ENCODE data around the gene RGP1. TPM values are rescaled to one million over a fixed set of nuclear protein-coding genes. Genes with fewer than 3 reads are reported as not detected.

The RGP1 gene
- 17.9 and 29.7 TPM in 2 replicates for total RNA-seq (2011; cell fraction: chromatin; rRNA removed; ENCODE audit: low replicate concordance)
- 15.4 and 17.2 TPM in 2 replicates for total RNA-seq (2011; cell fraction: nucleolus; rRNA removed)
- 21.6 and 28.2 TPM in 2 replicates for total RNA-seq (2011; cell fraction: nucleoplasm; rRNA removed)
- total RNA-seq (2014; rRNA removed) (6.5 and 7.5 TPM in 2 replicates), total RNA-seq (2014; rRNA removed; fragmentation: Illumina TruSeq; extraction: Trizol) (6.5 and 7.0 TPM in 2 replicates), total RNA-seq (2015; rRNA removed; fragmentation: Illumina TruSeq; extraction: Trizol) (6.5 and 6.7 TPM in 2 replicates), total RNA-seq (2021) (12.3 and 13.8 TPM in 2 replicates), polyA plus RNA-seq (2011; rRNA removed) (10.1 and 11.0 TPM in 2 replicates), polyA plus RNA-seq (2014; fragmentation: Illumina TruSeq; extraction: Trizol) (9.8 and 10.7 TPM in 2 replicates), polyA plus RNA-seq (2014; fragmentation: Nextera tagmentation; extraction: Ambion mirVana) (under 1 TPM; 0.42 to 0.95 TPM), polyA plus RNA-seq (2014; rRNA removed) (6.9 and 7.9 TPM in 2 replicates), polyA minus RNA-seq (2011; rRNA and poly(A)+ RNA removed) (10.7 and 13.3 TPM in 2 replicates), Bru-seq, nascent RNA (percentile 75 among the genes with signal in this experiment), BruChase-seq, experiment 1, labeled RNA remaining after a 2-hour chase (percentile 71 among the genes with signal in this experiment), BruChase-seq, experiment 2, labeled RNA remaining after a 6-hour chase (percentile 74 among the genes with signal in this experiment)
- 9.1 and 9.6 TPM in 2 replicates for polyA plus RNA-seq (2011; cell fraction: cytosol; rRNA removed)
- polyA plus RNA-seq (2011; cell fraction: nucleus; rRNA removed): 21.5 and 24.4 TPM in 2 replicates
- 8.2 and 8.9 TPM in 2 replicates for polyA plus RNA-seq (2012)
- polyA minus RNA-seq (2011; cell fraction: cytosol; rRNA and poly(A)+ RNA removed): 4.7 and 7.2 TPM in 2 replicates
- 11.0 and 16.7 TPM in 2 replicates for polyA minus RNA-seq (2011; cell fraction: nucleus; rRNA and poly(A)+ RNA removed)
- long read RNA-seq, experiment 1, full-length matches to known transcripts: 1 of 44 reads
- long read RNA-seq, experiment 1, partial matches to known transcripts: 2 of 44 reads
- long read RNA-seq, experiment 1, other reads (novel, unspliced or antisense): 41 of 44 reads
- long read RNA-seq, experiment 2, full-length matches to known transcripts: 2 of 10 reads
- long read RNA-seq, experiment 2, partial matches to known transcripts: 0 of 10 reads
- long read RNA-seq, experiment 2, other reads (novel, unspliced or antisense): 8 of 10 reads
- long read RNA-seq, experiment 3: 0 reads

GRCh38 chr9:35748858-35749514 lies at the start of gene RGP1, which contains the start of gene GBA2:
RGP1 (plus strand) TSS chr9:35749287; CDS start chr9:35749756, 469 bp downstream.
GBA2 (minus strand) TSS chr9:35749228; CDS start chr9:35748704, 524 bp downstream.
- ATAC-seq (peak; percentile 93), DNase-seq (ENCODE audit: extremely low read depth in 1 of 4, low spot score in 3 of 4) (peak; percentile 79 to 88 (median 84)), FAIRE-seq (no peak)
- Histone ChIP-seq H3K9ac (ENCODE audit: insufficient read depth in 1 of 2, low read depth in 2 of 2, low read length in 2 of 2) (peak within 1 kb of the TSS; percentile 86 to 93), H3K9me1 (ENCODE audit: control insufficient read depth, insufficient read depth, low read length) (peaks cover 6% of the 10 kb centered on the region), H3K79me2 (ENCODE audit: control insufficient read depth, insufficient read depth, low read length) (peaks cover 58% of the 10 kb centered on the region), H3K27me3 (ENCODE audit: control insufficient read depth in 2 of 2, insufficient read depth in 2 of 2, low read length in 2 of 2) (no peaks in the 10 kb centered on the region), H3K4me2 (ENCODE audit: insufficient read depth, low read length) (peak within 1 kb of the TSS; percentile 93), H3K9me3 (replicated peaks; ENCODE audit: control insufficient read depth, insufficient read depth, low read depth, low read length) (no peaks in the 10 kb centered on the region), H3K4me1 (replicated peaks in 1 of 2; ENCODE audit: control insufficient read depth in 2 of 2, insufficient read depth in 2 of 2, low read length in 2 of 2) (peaks cover 8 to 18% of the 10 kb centered on the region in 2 experiments; a peak in 4 of 5 replicates), H2AFZ (ENCODE audit: low read depth, low read length) (peak within 1 kb of the TSS; percentile 79), H3K4me3 (peak within 1 kb of the TSS; percentile 95), H3K36me3 (ENCODE audit: control insufficient read depth, insufficient read depth, low read length) (peaks cover 52% of the 10 kb centered on the region; the same call in 2 of the 3 replicates), H4K20me1 (replicated peaks; ENCODE audit: control insufficient read depth, insufficient read depth, low read length) (peaks cover 19% of the 10 kb centered on the region), H3K27ac (ENCODE audit: extremely low read depth, low read depth, low read length) (peak within 1 kb of the TSS; percentile 91)
- no TSS peak for BruUV-seq (replicated peaks)
- ChIA-PET CTCF (ENCODE audit: low intra/inter-chr PET ratio) (no interaction called here), POLR2A (interaction anchor here (0.7 to 3.9 kb wide), 10 partner anchors 9 to 88 kb away, joined by 3 to 17 read pairs (median 3); partner anchors contain the start of genes CREB3 and TLN1)
- intact Hi-C loops (cut with micrococcal nuclease): loop anchor here (2.0 kb wide), 1 partner anchor 16 kb away; the partner anchor contains the start of genes CREB3 and TLN1
- 0% methylated on average over 4 of the region's 69 CpGs for WGBS (ENCODE audit: insufficient coverage, low coverage, missing lambda C conversion rate)
- in situ Hi-C loops (cut with MboI): no loop called here
- TF ChIP-seq ZKSCAN3 (CRISPR knock-in tag; IDR thresholded peaks at IDR 0.05) (no peak), RAD21 (CRISPR knock-in tag; conservative IDR thresholded peaks at IDR 0.05 in 1 of 2, IDR thresholded peaks at IDR 0.05 in 1 of 2) (no peak), CEBPG (CRISPR knock-in tag; IDR thresholded peaks at IDR 0.05) (no peak), CEBPG (tag; conservative IDR thresholded peaks at IDR 0.05 in 1 of 2, IDR thresholded peaks at IDR 0.05 in 1 of 2) (no peak), STAT5B (CRISPR knock-in tag; IDR thresholded peaks at IDR 0.05) (no peak), ZC3H4 (CRISPR knock-in tag; IDR thresholded peaks at IDR 0.05; ENCODE audit: borderline replicate concordance) (no peak), ZNF282 (CRISPR knock-in tag; IDR thresholded peaks at IDR 0.05) (no peak), SMARCB1 (IDR thresholded peaks at IDR 0.05; ENCODE audit: insufficient read length, low read depth) (no peak), RUNX1 (IDR thresholded peaks at IDR 0.05; ENCODE audit: low read depth) (no peak), PHF8 (IDR thresholded peaks at IDR 0.05; ENCODE audit: borderline replicate concordance, low read length) (peak; percentile 86; the same call in 1 of the 2 replicates), ARNT (IDR thresholded peaks at IDR 0.05) (no peak), SFPQ (IDR thresholded peaks at IDR 0.05; ENCODE audit: low read depth, low read length) (no peak)
